PFSK-1 (cell line): ENCODE measurements around the gene RAD9A.

Experiments used
- POLR2AphosphoS5 ChIP-seq: IDR thresholded peaks from 2 replicates; pipeline ENCODE4 v1.6.1; 2012; ENCODE audit warnings: low read depth, mild to moderate bottlenecking, control low read depth, low read length, moderate library complexity
- REST ChIP-seq, 2 experiments: IDR thresholded peaks; 2 replicates each; pipeline versions ENCODE4 v1.6.1 to v1.8.0; 2011 to 2012; ENCODE audit warnings: low read depth in 2 of 2, low read length in 2 of 2, control low read depth in 1 of 2, inconsistent platforms in 1 of 2, mild to moderate bottlenecking in 1 of 2, moderate library complexity in 1 of 2; ENCODE audit not compliant: insufficient read depth in 1 of 2
- SIN3A ChIP-seq: IDR thresholded peaks from 2 replicates; pipeline ENCODE4 v1.6.1; 2012; ENCODE audit warnings: mild to moderate bottlenecking, low read length, moderate library complexity, borderline replicate concordance; ENCODE audit not compliant: insufficient read depth

GRCh38 chr11:67384851-67385366 lies 6.9 kb upstream of the RAD9A start:
- TF ChIP-seq POLR2AphosphoS5 (no peak), REST (IDR thresholded peaks at IDR 0.05; ENCODE audit: insufficient read depth in 1 of 2, low read depth in 2 of 2, low read length in 2 of 2) (no peak), SIN3A (no peak)
